ENCODE measurements around the gene AEN.

DNA sequence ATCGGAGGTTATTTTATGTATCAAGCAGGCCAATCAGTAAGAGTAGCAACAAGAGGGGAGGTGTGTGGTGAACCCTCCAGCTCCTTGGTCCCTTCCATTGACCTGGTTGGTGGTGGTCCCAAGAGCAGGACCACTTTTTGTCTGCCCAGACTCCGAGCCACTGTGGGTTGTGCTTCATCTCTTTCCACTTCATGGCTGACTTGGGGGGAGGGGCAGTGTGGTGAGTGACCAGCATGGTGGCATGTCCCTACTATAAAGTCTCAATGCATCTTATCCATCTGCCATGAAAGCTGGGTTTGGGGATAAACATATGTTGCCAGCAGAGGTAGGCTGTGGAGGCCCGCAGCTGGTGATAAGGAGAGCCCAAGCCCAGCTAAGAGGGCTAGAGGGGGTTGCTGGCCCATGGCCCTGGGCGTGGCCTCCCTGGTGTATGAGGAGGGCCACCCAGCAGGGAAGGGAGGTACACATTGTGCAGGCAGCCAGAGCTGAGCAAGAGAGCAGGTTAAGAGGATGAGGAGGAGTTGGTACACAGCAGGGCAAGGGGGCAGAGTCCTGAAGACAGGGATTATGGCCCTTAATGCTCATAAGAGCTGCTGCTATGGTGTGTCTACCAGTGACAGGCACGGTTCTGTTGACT is 7.0 kb downstream of the AEN start:
- TF ChIP-seq POLR2A (IDR thresholded peaks at IDR 0.05; ENCODE audit: low read depth, low read length): no peak
- TF ChIP-seq, protein P1, sequence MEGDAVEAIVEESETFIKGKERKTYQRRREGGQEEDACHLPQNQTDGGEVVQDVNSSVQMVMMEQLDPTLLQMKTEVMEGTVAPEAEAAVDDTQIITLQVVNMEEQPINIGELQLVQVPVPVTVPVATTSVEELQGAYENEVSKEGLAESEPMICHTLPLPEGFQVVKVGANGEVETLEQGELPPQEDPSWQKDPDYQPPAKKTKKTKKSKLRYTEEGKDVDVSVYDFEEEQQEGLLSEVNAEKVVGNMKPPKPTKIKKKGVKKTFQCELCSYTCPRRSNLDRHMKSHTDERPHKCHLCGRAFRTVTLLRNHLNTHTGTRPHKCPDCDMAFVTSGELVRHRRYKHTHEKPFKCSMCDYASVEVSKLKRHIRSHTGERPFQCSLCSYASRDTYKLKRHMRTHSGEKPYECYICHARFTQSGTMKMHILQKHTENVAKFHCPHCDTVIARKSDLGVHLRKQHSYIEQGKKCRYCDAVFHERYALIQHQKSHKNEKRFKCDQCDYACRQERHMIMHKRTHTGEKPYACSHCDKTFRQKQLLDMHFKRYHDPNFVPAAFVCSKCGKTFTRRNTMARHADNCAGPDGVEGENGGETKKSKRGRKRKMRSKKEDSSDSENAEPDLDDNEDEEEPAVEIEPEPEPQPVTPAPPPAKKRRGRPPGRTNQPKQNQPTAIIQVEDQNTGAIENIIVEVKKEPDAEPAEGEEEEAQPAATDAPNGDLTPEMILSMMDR (IDR thresholded peaks at IDR 0.05; ENCODE audit: extremely low read depth in 1 of 2, insufficient read depth in 1 of 2, low read depth in 1 of 2, low read length in 2 of 2): no peak
- TF ChIP-seq, protein P2, sequence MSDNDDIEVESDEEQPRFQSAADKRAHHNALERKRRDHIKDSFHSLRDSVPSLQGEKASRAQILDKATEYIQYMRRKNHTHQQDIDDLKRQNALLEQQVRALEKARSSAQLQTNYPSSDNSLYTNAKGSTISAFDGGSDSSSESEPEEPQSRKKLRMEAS (IDR thresholded peaks at IDR 0.05; ENCODE audit: insufficient read depth, insufficient read length): no peak
